ENCODE results near the gene SUGT1. TPM values are rescaled to one million over a fixed set of nuclear protein-coding genes. Genes with fewer than 3 reads are reported as not detected.

SUGT1 gene
- total and polyA plus RNA-seq, 2 of the 13 experiments (the other 11 are each of a cell fraction or from before 2014, with no cell fraction given) = 23.1 to 71.2 TPM

DNA sequence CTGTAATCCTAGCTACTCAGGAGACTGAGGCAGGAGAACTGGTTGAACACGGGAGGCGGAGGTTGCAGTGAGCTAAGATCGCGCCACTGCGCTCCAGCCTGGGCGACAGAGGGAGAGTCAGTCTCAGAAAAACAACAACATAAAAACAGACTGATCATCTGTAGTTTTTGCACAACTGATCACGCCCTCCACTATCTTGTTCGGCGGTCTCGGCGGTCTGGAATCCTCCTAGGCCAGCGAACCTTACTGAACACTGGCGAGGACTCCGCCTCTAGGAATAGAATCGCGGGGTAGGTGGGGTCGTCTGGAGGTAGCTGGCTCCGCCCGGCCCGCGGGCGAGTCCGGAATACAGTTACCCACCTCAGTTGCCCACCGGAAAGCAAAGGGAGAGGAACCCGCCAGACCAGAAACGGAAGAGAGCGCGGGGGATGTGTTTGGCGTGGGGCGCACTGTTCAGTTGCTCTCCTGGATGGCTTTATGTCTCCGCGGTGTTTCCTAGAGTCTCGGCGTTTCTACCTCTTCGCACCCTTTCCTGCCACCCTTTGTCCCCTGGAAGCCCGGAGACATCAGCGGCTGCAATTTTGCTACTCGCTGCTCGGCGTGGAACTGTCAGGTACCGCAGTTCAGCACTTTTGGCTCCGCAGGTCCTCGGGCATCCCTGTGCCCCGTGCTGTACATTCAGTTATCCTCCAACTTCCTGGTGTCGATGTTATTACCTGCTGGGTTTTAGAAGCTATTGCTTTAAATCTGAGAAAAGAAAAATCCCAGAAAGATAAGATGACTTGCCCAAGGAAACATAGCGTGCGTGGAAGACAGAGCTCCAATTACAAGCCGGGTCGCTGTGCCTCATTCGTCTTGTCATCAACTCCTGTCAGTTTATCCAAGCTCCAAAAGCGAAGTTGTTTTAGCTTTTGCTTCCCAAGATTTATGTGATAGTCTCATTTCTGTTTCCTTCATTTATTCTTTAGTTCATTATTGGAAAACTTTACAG is 35.3 kb upstream of the SUGT1 start (continued):
- TF ChIP-seq TFE3 (CRISPR knock-in tag; IDR thresholded peaks at IDR 0.05) (0 out of 2 replicates have a peak, but pooled peaks have one; percentile 37), ATF4 (CRISPR knock-in tag; IDR thresholded peaks at IDR 0.05) (peak in 1 of 2 experiments; percentile 30; a peak in 1 of 4 replicates), HOXA9 (CRISPR knock-in tag; IDR thresholded peaks at IDR 0.05; ENCODE audit: borderline replicate concordance) (no peak), ZNF790 (CRISPR knock-in tag; IDR thresholded peaks at IDR 0.05; ENCODE audit: borderline replicate concordance) (peak; percentile 69; the same call in 1 of the 2 replicates), NFKBIZ (CRISPR knock-in tag; IDR thresholded peaks at IDR 0.05) (0 out of 2 replicates have a peak, but pooled peaks have one; percentile 31), BRD4 (CRISPR knock-in tag; IDR thresholded peaks at IDR 0.05) (peak; percentile 32; the same call in 1 of the 2 replicates), TAF1 (CRISPR knock-in tag; IDR thresholded peaks at IDR 0.05) (peak; percentile 75), TGIF2 (CRISPR knock-in tag; IDR thresholded peaks at IDR 0.05) (no peak), ZNF619 (CRISPR knock-in tag; IDR thresholded peaks at IDR 0.05) (peak; percentile 85), ZNF460 (CRISPR knock-in tag; IDR thresholded peaks at IDR 0.05; ENCODE audit: borderline replicate concordance) (peak; percentile 53; the same call in 1 of the 2 replicates), ZNF337 (CRISPR knock-in tag; IDR thresholded peaks at IDR 0.05; ENCODE audit: borderline replicate concordance, low read depth) (0 out of 2 replicates have a peak, but pooled peaks have one; percentile 56), RELA (CRISPR knock-in tag; IDR thresholded peaks at IDR 0.05) (no peak), ZBTB7A (CRISPR knock-in tag; IDR thresholded peaks at IDR 0.05) (0 out of 2 replicates have a peak, but pooled peaks have one; percentile 68), KDM3A (CRISPR knock-in tag; IDR thresholded peaks at IDR 0.05; ENCODE audit: low read depth) (0 out of 2 replicates have a peak, but pooled peaks have one; percentile 45), ZNF574 (CRISPR knock-in tag; IDR thresholded peaks at IDR 0.05) (peak; percentile 98)
- TF ChIP-seq, protein P1, sequence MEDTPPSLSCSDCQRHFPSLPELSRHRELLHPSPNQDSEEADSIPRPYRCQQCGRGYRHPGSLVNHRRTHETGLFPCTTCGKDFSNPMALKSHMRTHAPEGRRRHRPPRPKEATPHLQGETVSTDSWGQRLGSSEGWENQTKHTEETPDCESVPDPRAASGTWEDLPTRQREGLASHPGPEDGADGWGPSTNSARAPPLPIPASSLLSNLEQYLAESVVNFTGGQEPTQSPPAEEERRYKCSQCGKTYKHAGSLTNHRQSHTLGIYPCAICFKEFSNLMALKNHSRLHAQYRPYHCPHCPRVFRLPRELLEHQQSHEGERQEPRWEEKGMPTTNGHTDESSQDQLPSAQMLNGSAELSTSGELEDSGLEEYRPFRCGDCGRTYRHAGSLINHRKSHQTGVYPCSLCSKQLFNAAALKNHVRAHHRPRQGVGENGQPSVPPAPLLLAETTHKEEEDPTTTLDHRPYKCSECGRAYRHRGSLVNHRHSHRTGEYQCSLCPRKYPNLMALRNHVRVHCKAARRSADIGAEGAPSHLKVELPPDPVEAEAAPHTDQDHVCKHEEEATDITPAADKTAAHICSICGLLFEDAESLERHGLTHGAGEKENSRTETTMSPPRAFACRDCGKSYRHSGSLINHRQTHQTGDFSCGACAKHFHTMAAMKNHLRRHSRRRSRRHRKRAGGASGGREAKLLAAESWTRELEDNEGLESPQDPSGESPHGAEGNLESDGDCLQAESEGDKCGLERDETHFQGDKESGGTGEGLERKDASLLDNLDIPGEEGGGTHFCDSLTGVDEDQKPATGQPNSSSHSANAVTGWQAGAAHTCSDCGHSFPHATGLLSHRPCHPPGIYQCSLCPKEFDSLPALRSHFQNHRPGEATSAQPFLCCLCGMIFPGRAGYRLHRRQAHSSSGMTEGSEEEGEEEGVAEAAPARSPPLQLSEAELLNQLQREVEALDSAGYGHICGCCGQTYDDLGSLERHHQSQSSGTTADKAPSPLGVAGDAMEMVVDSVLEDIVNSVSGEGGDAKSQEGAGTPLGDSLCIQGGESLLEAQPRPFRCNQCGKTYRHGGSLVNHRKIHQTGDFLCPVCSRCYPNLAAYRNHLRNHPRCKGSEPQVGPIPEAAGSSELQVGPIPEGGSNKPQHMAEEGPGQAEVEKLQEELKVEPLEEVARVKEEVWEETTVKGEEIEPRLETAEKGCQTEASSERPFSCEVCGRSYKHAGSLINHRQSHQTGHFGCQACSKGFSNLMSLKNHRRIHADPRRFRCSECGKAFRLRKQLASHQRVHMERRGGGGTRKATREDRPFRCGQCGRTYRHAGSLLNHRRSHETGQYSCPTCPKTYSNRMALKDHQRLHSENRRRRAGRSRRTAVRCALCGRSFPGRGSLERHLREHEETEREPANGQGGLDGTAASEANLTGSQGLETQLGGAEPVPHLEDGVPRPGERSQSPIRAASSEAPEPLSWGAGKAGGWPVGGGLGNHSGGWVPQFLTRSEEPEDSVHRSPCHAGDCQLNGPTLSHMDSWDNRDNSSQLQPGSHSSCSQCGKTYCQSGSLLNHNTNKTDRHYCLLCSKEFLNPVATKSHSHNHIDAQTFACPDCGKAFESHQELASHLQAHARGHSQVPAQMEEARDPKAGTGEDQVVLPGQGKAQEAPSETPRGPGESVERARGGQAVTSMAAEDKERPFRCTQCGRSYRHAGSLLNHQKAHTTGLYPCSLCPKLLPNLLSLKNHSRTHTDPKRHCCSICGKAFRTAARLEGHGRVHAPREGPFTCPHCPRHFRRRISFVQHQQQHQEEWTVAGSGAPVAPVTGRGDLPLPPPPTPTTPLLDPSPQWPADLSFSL (CRISPR knock-in tag; IDR thresholded peaks at IDR 0.05) = no peak
